Astrocyte of the hippocampus (primary cell): ENCODE data around the gene OR2S2.
A peak's percentile ranks its signal among the peaks of the same experiment; 100 is the strongest.

Source experiments
- DNase-seq: peaks from one replicate; pipeline ENCODE4 v3.0.0; 2011; ENCODE audit warnings: low read depth, low spot score

Gene OR2S2

DNA sequence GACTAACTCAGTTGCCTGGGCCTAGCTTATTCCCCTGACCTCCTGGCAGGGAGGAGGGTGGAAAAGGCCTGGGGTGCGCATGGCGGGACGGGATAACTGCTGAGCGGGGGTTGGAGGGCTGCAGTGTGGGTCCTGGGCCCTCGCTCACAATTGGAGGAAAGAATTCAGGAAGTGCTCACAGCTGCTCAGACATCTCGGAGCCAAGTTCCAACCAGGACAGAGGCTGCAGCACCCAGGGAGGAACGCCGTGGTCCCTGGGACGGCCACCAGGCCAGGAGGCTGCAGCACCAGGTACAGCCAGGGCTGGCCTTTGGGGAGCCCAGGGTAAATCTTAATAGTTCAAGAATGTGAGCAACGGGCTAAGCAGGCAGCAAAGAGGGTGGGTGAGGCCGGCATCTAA is 48.7 kb downstream of the OR2S2 start, which contains the start of gene SPAAR:
Gene SPAAR (plus strand): TSS at position 217 of the 400 bp plus-strand sequence. CDS start 974 bp downstream, outside the sequence.
- DNase-seq = no peak

GRCh38 chr9:35908504-35909125 is 49.3 kb downstream of the OR2S2 start:
- DNase-seq = no peak

- DNase-seq = peak; percentile 94
These were observed 50.0 kb downstream of the OR2S2 start for GRCh38 chr9:35907711-35908503.
